ENCODE results near the gene GFOD2.
"Not testable (repeated sequence)": the region's sequence is repeated elsewhere in the genome, so short reads cannot be mapped to it uniquely, and the experiment has no call there.

GFOD2 gene

DNA sequence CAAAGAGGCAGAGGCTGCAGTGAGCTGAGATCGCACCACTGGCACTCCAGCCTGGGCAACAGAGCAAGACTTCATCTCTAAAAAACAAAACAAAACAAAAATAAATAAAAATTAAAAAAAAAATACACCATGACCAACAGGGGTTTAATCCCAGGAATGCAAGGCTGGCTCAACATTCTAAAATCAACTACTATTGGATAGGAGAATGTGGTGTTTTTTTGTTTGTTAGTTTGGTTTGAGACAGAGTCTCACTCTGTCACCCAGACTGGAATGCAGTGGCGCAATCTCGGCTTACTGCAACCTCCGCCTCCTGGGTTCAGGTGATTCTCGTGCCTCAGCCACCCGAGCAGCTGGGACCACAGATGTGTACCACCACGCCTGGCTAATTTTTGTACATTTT is 19.9 kb downstream of the GFOD2 start:
- no peak for DNase-seq

DNA sequence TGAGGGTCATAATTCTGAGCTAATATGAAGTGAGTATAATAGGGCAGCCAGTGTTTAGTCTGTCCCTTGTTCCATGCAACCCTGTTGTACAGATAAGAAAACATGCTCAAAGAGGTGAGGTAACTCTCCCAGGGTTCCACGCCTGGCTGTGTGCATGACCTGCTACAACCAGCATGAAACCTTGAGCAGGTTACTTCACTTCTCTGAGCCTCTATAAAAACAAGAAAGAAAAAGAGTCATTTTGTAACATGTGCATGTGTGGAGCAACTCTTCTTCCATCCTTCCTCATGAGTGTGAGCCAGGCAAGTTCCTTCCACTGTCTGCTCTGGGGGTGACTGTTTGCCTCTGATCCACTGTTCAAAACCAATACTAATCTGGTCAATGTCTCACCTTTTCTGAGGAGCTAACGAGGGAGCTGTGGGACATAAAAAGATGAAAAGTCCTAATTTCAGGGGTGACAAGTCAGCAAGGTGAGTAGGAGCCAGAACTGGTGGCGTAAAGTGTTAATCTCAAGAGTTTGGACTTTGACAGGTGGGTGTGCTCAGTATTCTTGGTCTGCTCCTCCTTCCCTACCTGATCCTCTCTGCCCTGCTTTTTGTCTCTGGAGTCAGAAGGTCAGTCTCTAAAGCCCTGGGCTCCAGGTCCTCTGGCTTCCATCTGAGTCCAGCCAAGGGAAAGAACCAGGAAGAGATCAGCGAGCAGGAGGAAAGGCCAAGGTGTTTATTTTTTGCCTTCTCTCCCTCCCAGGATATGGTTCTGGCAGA is 21.5 kb downstream of the GFOD2 start:
- no peak for DNase-seq

DNA sequence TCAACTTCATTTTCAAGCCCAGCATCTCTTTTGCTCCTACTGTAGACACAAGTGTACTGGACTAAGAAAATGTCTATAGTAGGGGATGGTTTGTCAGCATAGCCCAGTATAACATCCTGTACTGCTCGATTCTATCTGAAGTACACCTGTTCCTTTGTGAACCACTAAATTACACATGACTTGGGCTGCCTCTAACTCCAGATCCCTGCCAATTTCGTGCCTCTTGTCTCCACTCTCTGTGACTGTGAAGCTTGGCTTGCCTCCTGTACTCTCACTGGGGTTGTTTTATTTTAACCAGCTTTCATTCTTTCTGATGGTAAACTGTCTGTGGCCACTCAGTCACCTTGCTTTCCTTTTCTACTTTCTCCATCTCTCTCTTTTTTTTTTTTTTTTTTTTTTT is 24.5 kb downstream of the GFOD2 start:
- DNase-seq, result no peak

DNA sequence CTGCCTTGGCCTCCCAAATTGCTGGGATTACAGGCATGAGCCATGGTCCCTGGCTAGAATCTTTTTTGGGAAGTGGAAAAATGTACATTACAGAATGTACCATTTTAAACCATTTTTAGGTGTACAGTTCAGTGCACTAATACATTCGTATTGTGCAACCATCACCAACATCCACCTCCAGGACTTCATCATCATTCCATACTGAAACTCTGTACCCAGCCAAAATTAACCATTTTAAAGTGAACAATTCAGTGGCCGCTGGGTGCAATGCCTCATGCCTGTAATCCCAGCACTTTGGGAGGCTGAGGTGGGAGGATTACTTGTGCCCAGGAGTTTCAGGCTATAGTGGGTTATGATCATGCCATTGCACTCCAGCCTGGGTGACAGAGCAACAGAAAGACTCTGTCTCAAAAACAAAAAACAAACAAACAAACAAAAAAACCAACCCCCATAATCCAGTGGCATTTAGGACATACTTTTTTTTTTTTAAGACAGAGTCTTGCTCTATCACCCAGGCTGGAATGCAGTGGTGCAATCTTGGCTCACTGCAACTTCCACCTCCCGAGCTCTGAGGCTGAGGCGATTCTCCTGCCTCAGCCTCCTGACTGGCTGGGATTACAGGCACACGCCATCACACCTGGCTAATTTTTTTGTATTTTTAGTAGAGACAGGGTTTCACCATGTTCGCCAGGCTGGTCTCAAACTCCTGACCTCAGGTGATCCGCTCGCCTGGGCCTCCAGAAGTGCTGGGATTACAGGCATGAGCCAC is 25.4 kb downstream of the GFOD2 start:
- DNase-seq, result not testable (repeated sequence)

DNA sequence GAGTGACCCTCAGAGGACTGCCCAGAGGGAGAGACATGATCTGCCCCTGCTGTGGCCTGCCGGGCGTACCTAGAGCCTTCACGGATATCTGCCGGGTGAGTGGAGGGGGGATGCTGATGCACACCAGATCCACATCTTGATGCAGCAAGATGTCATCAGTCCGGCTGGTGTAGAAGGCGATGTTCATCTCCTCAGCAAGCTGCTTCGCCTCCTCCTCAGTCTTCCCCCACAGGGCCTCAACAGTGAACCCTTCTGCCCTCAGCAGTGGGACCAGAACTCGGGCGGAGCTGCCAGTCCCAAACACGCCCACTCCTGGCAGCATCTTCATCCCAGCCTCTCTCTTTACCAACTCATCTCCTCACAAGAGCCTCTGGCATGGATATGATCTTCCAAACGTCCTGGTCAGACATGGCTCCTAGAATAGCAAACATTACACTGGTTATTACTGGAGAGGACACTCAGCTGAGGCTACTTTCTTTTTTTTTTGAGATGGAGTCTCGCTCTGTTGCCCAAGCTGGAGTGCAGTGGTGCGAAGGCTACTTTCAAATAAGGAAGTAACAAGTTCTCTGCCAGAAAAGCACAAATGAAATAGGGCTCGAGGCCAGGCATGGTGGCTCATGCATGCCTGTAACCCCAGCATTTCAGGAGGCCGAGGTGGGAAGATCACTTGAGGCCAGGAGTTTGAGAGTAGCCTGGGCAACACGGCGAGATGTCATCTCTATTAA is 33.6 kb downstream of the GFOD2 start:
- DNase-seq, result no peak

DNA sequence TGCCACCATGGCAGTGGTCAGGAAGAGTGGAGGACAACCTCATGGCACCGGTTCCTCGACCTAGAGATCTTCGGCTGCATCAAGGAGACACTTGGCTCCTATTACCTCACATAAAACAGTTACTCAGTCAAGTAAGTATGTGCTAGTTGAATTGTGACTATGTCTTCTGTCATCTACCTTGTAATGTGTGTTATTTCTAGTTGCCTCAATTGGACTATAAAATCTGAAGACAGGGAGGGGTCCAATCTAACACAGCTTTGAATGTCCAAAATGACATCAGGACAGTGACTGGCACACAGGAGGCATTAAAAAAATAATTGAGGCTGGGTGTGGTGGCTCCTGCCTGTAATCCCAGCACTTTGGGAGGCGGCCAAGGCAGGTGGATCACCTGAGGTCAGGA is 35.3 kb downstream of the GFOD2 start:
- DNase-seq, result no peak

DNA sequence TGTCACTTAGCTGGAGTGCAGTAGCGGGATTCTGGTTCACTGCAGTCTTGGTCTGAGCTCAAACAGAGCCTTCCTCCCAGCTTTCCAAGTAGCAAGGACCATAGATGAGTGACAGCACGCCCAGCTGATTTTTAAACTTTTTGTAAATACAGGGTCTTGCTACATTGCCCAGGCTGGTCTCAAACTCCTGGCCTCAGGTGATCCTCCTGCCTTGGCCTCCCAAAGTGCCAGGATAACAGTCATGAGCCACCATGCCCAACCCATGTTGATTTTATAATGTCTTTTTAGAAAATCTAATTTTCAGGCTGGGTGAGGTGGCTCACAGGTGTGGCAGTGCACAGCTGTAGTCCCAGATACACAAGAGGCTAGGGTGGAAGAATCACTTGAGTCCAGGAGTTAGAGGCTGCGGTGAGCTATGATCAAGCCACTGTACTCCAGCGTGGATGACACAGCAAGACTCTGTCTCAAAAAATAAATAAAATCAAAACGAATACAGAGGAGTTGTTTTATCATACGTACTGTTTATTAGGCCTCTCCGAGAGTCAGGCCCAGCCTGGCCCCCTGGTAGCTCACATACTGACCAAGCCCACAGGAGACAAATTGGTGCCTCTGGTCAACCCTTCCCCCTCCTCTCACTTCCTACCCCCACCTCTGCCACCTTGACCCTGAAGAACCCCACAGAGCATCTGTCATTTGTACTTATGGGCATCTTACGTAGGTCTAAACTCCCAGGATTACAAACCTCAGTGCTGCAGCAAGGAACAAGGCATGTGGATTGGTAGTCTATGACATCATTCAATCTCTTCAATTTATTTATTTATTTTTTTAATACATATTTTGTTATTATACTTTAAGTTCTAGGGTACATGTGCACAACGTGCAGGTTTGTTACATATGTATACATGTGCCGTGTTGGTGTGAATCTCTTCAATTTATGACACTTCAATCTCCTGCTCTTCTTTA is 38.9 kb downstream of the GFOD2 start:
- DNase-seq, result no peak

DNA sequence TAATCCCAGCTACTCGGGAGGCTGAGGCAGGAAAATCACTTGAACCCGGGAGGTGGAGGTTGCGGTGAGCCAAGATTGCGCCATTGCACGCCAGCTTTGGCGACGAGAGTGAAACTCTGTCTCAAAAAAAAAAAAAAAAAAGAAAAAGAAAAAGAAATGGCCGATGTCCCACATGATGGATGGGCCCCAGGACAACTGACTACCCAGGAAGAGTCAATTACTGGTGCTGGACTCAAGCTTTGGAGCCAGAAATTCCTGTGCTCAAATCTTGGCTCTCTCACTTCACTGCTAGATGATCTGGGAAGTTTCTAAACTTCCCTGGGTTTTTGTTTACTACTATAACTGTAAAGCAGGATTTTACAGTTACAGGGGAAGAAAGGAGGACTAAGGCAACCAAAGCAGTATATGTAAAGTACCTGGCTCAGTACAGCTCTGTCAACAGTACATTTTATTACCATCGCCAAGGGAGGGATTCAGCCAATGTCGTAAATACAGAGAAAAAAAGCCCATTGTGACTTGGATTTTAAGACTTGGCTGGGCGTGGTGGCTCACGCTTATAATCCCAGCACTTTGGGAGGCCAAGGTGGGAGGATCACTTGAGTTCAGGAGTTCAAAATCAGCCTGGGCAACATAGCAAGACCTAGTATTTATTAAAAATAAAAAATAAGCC is 40.6 kb downstream of the GFOD2 start:
- DNase-seq, result no peak

DNA sequence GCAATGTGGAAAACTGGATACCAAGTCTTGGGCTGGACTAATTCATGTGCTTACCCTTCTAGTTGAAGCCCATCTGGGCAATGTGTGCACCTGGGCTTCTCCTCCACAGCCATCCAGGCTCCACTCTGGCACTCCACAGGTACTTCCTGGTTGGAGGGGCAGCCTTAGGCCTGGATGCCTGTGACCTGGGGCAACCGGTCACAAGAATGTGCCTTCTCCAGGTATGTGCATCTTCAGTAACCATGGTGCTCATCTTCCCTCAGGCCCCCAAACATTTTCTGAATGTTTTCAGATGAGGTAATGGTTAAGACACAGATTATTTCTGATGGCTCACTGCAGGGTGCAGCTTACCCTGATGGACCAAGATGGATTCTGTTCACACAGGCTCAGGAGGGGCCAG is 41.4 kb downstream of the GFOD2 start:
- DNase-seq, result no peak

DNA sequence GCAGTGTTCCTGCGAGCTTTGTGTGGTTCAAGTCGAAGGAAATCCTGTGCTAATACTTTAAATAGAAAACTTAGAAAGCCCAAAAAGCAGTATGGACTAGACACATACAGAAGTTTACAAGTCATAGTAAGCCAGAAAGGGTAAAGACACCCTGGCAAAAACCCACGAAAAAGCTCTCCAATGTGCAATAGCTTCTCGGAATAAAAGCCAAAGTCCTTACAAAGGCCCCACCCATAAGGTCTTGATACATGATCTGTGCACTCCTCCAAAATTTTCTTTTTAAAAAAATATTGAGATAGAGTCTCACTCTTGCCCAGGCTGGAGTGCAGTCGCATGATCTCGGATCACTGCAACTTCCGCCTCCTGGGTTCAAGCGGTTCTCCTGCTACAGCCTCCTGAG is 42.2 kb downstream of the GFOD2 start:
- no peak for DNase-seq

DNA sequence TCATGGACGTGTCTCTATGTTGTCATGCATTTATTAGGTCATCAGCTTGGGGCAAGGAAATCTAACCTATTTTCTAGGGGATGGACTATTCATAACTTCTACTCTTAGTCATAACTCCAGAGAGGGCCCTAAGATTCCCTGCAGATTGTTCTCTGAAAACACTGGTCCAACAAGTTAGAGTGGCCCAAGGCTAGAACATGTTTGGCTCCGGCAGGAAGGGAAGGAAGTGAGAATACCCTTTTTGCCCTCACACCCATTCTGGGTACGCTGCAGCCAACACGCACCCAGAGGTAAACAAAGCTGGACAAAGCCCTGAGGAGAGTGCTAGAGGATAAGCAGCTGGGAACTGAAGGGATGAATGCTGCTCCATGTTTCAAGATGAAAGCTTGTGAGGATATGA is 42.6 kb downstream of the GFOD2 start:
- no peak for DNase-seq

DNA sequence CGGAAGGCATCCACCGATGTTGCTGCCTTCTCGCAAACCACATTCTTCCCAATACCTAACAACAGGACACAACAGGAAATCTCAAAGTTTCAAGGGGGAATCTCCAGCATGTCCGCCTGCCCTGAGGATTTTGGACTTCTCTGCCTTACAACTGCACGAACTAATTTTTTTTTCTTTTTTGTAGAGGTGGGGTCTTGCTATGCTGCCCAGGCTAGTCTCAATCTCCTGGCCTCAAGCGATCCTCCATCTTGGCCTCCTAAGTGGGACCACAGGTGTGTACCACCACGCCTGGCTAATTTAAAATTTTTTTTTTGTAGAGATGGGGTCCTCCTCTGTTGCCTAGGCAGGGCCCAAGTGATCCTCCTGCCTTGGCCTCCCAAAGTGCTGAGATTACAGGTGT is 43.1 kb downstream of the GFOD2 start:
- no peak for DNase-seq

DNA sequence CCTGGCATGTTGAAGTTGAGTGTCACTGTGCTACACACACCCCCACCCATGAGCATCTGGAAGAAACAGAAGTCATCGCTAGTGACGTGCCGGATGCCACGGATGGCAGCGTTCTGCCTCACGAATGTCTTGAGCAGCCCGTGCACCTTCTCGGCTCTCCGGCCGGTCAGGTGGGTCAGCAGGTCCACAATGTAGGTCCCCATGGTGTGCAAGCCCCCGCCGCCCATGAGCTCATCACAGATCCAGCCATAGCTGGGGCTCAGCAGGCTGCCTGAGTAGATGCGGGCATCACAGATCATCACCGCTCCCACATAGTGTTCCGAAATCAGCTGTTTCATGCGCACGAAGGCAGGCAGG is 43.6 kb downstream of the GFOD2 start:
- DNase-seq, result no peak

DNA sequence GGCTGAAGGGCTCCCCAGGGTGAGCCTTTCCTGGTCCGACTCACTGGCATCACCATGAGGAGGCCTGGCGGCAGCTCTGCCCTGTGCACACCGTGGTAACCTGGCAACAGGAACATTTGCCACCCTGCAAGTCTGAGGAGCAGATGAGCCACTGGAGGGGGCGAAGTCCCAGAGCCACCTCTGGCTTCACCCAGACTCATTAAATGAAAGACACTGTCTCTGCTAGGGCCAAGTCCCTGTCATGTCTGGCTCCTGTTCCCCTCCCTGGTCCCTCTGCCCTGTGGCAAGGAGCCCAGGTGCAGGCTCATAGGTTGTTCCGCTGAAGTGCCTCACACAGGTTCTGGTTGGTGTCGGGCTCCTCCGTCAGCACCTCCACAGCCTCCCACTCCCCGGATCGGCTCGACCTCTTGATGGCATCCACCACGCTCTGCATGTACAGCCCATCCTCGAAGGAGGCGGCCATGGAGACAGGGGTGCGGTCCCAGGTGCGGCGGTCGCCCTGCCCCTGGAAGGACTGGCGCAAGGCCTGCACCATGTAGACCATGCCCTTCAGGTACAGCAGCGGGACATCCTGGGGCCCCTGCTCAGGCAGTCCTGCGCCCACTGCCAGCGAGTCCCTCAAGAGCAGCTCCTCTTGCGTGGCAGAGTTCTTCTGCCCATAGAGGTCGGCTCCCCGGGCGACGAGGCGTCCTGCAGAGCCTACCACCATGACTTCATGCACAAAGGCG is 44.1 kb downstream of the GFOD2 start:
- DNase-seq, result no peak

DNA sequence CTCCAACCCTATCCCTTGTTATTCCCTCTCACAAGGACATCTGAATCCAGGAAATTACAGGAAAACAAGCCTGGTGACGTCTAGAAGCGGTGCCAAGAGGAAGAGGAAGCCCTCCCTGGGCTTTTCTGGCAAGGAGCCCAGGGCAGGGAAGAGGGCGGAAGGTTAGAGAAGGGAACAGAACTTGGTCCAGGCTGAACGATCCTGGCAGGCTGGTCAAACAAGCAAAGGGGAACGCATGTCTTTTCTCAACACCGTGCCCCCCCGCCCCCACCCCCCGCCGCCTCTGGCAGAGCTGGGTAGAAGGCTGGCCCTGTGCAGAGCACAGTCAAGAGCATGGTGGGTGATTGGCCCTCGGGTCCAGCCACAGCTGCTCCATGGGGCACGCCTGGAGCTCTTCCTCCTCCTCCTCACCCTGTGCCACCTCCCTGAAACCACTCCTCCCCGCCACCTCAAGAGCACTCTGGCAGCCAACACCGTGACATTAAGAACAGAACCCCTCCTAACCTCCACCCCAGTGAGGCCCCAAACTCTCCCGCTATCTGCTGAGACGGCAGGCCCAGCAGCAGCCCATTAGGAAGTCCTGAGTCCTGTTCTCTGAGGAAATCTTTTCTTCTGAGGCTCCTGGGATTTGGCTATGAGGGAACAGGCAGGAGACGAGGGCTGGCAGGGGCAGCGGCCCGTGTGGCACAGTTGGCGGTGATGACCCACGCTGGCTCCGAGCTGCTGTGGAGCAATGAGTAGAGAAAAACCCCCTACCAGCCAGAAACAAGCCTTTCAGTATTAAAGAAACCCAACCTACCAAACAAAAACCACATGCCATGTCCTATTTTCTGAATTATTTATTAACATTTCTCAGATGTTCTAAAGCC is 45.2 kb downstream of the GFOD2 start:
- DNase-seq, result no peak

DNA sequence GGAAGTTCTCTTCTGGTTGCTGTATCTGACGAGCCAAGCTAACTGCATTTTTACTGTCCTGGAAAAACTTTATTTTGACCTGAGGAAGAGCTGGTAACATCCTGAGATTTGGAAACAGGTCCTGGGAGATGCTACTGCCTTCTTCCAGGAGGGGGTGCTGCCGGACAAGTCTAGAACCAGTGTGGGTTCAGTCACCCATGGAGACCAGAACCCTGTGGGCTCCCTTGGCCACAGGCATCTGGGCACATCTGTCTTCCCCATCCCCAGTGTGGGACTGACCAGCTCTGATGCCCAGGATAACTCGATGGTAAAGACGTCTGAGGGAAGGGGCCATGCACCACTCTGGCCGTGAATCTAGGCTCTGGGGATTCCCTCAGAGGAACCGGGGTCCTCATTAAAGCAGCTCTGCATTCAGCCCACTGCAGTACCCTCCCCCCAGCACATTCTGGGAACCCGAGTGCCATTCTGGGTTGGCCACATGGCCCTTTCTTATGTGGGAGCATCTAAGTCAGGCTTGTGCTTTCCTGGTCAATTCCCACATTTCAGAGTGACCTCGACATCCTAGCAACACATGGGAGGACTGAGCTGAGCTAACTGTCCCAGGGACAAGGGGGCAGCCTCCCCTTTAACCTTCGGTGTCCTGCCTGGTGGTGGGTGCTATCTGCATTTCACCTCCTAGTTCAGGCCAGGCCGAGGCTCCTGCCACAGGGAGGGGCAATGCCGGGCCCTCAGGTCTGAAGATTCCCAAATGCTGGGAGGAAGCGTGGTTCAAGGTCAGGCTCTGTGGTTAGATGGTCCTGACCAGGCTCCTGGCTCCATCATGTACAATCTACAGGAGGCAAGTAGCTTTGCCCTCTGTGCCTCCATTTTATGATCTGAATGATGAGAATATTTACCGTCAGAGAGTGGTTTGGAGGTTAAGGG is 46.1 kb downstream of the GFOD2 start:
- peak; percentile 56 for DNase-seq

DNA sequence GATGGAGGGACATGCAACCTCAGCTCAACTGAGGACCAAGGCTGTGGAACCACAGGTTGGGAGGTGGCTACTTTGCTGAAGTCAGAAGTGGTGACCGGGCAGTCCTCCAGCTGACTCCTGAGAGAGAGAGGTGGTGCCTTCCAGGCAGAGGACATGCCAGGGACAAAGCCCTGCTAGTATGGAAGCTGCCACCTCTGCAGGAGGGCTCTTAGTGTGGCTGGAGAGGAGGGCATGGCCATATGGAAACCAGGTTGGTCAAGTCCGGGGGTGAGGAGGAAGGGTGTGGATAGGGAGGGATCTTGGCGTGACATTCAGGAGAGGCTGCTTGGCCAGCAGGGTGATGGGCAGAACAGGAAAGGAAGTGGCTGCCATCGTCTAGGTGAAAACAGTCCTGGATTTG is 46.8 kb downstream of the GFOD2 start:
- DNase-seq, result no peak

DNA sequence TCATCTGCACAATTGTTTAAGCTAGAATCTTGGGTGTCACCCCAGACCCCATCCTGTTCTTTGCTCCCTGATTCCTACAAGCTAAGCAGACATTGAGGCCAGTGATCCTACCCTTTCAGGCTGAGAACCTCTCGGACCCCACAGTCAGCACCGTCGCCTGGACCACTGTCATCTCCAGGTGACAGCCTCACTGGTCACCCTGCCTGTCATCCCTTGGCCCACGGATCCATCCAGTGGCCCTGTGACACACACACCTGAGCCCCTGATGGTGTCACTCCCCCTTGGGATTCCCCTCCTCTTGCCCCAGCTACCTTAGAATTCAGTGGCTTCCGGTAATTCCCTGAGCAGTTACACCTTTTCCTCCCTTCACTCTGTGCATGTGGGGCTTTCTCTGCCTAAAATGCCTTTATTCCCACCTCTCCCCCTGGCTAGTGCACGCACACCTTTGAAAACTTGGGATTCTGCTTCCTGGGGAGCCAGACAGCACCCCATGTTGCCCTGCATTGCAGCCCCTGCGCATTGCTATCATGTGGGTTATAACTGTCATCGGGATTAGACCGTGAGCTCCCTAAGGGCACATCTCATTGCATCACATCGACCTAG is 49.5 kb downstream of the GFOD2 start:
- DNase-seq, result no peak
